Activated CD8-positive, alpha-beta T cell treated with anti-CD3 and anti-CD28 coated beads, Interleukin-2, amount 10 ng/mL, durations not matched to agents 7 days and 5 days (primary cell): Measurements from ENCODE around the gene LARP4B. TPM values are rescaled to one million over a fixed set of nuclear protein-coding genes. Genes with fewer than 3 reads are reported as not detected.

ENCODE experiments used
- ATAC-seq: fragments of 150-1000 bp; cut with Tn5 transposase; one replicate; pipeline ENCODE4 v1.10.0; 2021; ENCODE audit warnings: moderate library complexity
- CTCF ChIA-PET: fragments of 350-600 bp; sonication (Branson Sonifier 250); formaldehyde crosslinking; loops from one replicate; lab custom pipeline; 2021; ENCODE audit warnings: antibody characterized with exemption; lab: Charles Lee
- POLR2A ChIA-PET: fragments of 350-600 bp; sonication (Branson Sonifier 250); formaldehyde crosslinking; loops from one replicate; lab custom pipeline; 2021; ENCODE audit warnings: antibody characterized with exemption; lab: Charles Lee
- DNase-seq: peaks from one replicate; pipeline ENCODE4 v3.0.0-alpha.2; 2020
- H3K27ac Mint-ChIP-seq: one replicate; pipeline ENCODE4 v1.8.0; 2021; ENCODE audit warnings: mild to moderate bottlenecking, mixed read lengths
- H3K27me3 Mint-ChIP-seq: one replicate; pipeline ENCODE4 v1.8.0; 2021; ENCODE audit warnings: low read depth, mixed read lengths
- H3K36me3 Mint-ChIP-seq: one replicate; pipeline ENCODE4 v1.8.0; 2021; ENCODE audit warnings: low read depth, mixed read lengths
- H3K4me1 Mint-ChIP-seq: one replicate; pipeline ENCODE4 v1.8.0; 2021; ENCODE audit warnings: low read depth, mixed read lengths
- H3K4me3 Mint-ChIP-seq: one replicate; pipeline ENCODE4 v1.8.0; 2021; ENCODE audit warnings: mild to moderate bottlenecking, mixed read lengths
- H3K9me3 Mint-ChIP-seq: one replicate; pipeline ENCODE4 v1.8.0; 2022; ENCODE audit warnings: mixed read lengths; ENCODE audit not compliant: insufficient read depth
- total RNA-seq, 2 experiments: library from RNA; stranded (reverse); gene quantifications; one replicate each; pipeline ENCODE4 v1.2.3, GENCODE V29; 2021

The LARP4B gene
- total RNA-seq, 2 experiments from 2014 or later: 107 to 108 TPM

- peaks cover 8% of the 10 kb centered on the region for H3K9me3 Mint-ChIP-seq
- no peak overlapping the region for H3K27ac Mint-ChIP-seq
- ChIA-PET CTCF (no interaction called here), POLR2A (no interaction called here)
- DNase-seq (no peak), ATAC-seq (no peak)
- H3K27me3 Mint-ChIP-seq: no peaks in the 10 kb centered on the region
- peaks cover 30% of the 10 kb centered on the region for H3K36me3 Mint-ChIP-seq
- H3K4me3 Mint-ChIP-seq: no peak overlapping the region
- H3K4me1 Mint-ChIP-seq: peaks cover 27% of the 10 kb centered on the region
These were observed 129.0 kb downstream of the LARP4B start for GRCh38 chr10:802506-802905.

- no peak for ATAC-seq
These were observed 134.3 kb downstream of the LARP4B start for GRCh38 chr10:797179-797578.

GRCh38 chr10:796233-796632 lies 135.3 kb downstream of the LARP4B start:
- no peak for DNase-seq
- Mint-ChIP-seq H3K27me3 (no peaks in the 10 kb centered on the region), H3K4me1 (no peaks in the 10 kb centered on the region), H3K36me3 (peaks cover 29% of the 10 kb centered on the region), H3K9me3 (peaks cover 26% of the 10 kb centered on the region), H3K27ac (no peak overlapping the region), H3K4me3 (no peak overlapping the region)
- ChIA-PET POLR2A (no interaction called here), CTCF (no interaction called here)
- ATAC-seq: no peak

More at GRCh38 chr10:797179-797578, 134.3 kb downstream of the LARP4B start:
- Mint-ChIP-seq H3K4me3 (no peak overlapping the region), H3K36me3 (peaks cover 31% of the 10 kb centered on the region), H3K27ac (no peak overlapping the region), H3K4me1 (no peaks in the 10 kb centered on the region), H3K27me3 (no peaks in the 10 kb centered on the region), H3K9me3 (peaks cover 26% of the 10 kb centered on the region)
- CTCF ChIA-PET: no interaction called here
- no peak for DNase-seq
- POLR2A ChIA-PET: no interaction called here

GRCh38 chr10:794382-794956 lies 137.0 kb downstream of the LARP4B start:
- no peak for DNase-seq
- ChIA-PET POLR2A (no interaction called here), CTCF (no interaction called here)
- H3K36me3 Mint-ChIP-seq: peaks cover 27% of the 10 kb centered on the region
- peaks cover 26% of the 10 kb centered on the region for H3K9me3 Mint-ChIP-seq
- no peak overlapping the region for H3K27ac Mint-ChIP-seq
- H3K4me1 Mint-ChIP-seq: no peaks in the 10 kb centered on the region
- H3K4me3 Mint-ChIP-seq: no peak overlapping the region
- H3K27me3 Mint-ChIP-seq: no peaks in the 10 kb centered on the region
- ATAC-seq: no peak

- no peaks in the 10 kb centered on the region for H3K27me3 Mint-ChIP-seq
- no peak for ATAC-seq
- H3K9me3 Mint-ChIP-seq: peaks cover 17% of the 10 kb centered on the region
- H3K4me1 Mint-ChIP-seq: no peaks in the 10 kb centered on the region
- H3K36me3 Mint-ChIP-seq: peaks cover 15% of the 10 kb centered on the region
- no peak for DNase-seq
- ChIA-PET CTCF (no interaction called here), POLR2A (no interaction called here)
- H3K4me3 Mint-ChIP-seq: no peak overlapping the region
- no peak overlapping the region for H3K27ac Mint-ChIP-seq
These were observed 138.8 kb downstream of the LARP4B start for GRCh38 chr10:792792-793100.

GRCh38 chr10:792083-792791 lies 139.3 kb downstream of the LARP4B start:
- DNase-seq: no peak
- CTCF ChIA-PET: no interaction called here

GRCh38 chr10:791639-792038 lies 139.9 kb downstream of the LARP4B start:
- Mint-ChIP-seq H3K4me1 (no peaks in the 10 kb centered on the region), H3K4me3 (no peak overlapping the region), H3K27ac (no peak overlapping the region), H3K27me3 (peaks cover 2% of the 10 kb centered on the region), H3K36me3 (peaks cover 8% of the 10 kb centered on the region), H3K9me3 (peaks cover 14% of the 10 kb centered on the region)
- DNase-seq (no peak), ATAC-seq (no peak)
- ChIA-PET POLR2A (no interaction called here), CTCF (no interaction called here)

More at GRCh38 chr10:792083-792791, 139.3 kb downstream of the LARP4B start:
- Mint-ChIP-seq H3K27me3 (no peaks in the 10 kb centered on the region), H3K27ac (no peak overlapping the region), H3K4me1 (no peaks in the 10 kb centered on the region), H3K36me3 (peaks cover 11% of the 10 kb centered on the region), H3K4me3 (no peak overlapping the region), H3K9me3 (peaks cover 17% of the 10 kb centered on the region)
- POLR2A ChIA-PET: no interaction called here
- no peak for ATAC-seq

GRCh38 chr10:790821-791551 lies 140.5 kb downstream of the LARP4B start:
- Mint-ChIP-seq H3K27me3 (peaks cover 2% of the 10 kb centered on the region), H3K9me3 (peaks cover 8% of the 10 kb centered on the region), H3K4me1 (no peaks in the 10 kb centered on the region), H3K27ac (no peak overlapping the region), H3K36me3 (peaks cover 2% of the 10 kb centered on the region), H3K4me3 (no peak overlapping the region)
- ATAC-seq: no peak
- ChIA-PET CTCF (no interaction called here), POLR2A (no interaction called here)
- DNase-seq: no peak

- POLR2A ChIA-PET: no interaction called here
- ATAC-seq (no peak), DNase-seq (no peak)
- no peak overlapping the region for H3K4me3 Mint-ChIP-seq
- no peaks in the 10 kb centered on the region for H3K4me1 Mint-ChIP-seq
- peaks cover 3% of the 10 kb centered on the region for H3K9me3 Mint-ChIP-seq
- CTCF ChIA-PET: interaction anchor here (1.5 kb wide), 1 partner anchor 32 kb away, joined by 3 read pairs; no protein-coding TSS in a partner anchor
- H3K27ac Mint-ChIP-seq: no peak overlapping the region
- H3K27me3 Mint-ChIP-seq: peaks cover 7% of the 10 kb centered on the region
- H3K36me3 Mint-ChIP-seq: peaks cover under 1% of the 10 kb centered on the region
These were observed 141.4 kb downstream of the LARP4B start for GRCh38 chr10:789831-790701.

- Mint-ChIP-seq H3K9me3 (peaks cover 3% of the 10 kb centered on the region), H3K27ac (no peak overlapping the region), H3K36me3 (no peaks in the 10 kb centered on the region), H3K4me1 (no peaks in the 10 kb centered on the region), H3K27me3 (peaks cover 11% of the 10 kb centered on the region), H3K4me3 (peak overlapping the region; percentile 8)
- peak; percentile 37 for ATAC-seq
- DNase-seq: peak; percentile 36
- ChIA-PET POLR2A (no interaction called here), CTCF (interaction anchor here (1.5 kb wide), 1 partner anchor 33 kb away, joined by 3 read pairs; no protein-coding TSS in a partner anchor)
These were observed 142.4 kb downstream of the LARP4B start for GRCh38 chr10:788796-789748.
